SK-N-SH (cell line): Measurements from ENCODE around the gene HDAC7.

Experiments
- CHD2 ChIP-seq: fragments of 150-350 bp; IDR thresholded peaks from 2 replicates; pipeline ENCODE4 v1.6.1; 2018; ENCODE audit warnings: low read length; ENCODE audit not compliant: partially characterized antibody
- MXI1 ChIP-seq: IDR thresholded peaks from 2 replicates; pipeline ENCODE4 v1.6.1; 2012; ENCODE audit warnings: mild to moderate bottlenecking, low read depth, low read length, improper control_type of control experiment
- POLR2AphosphoS5 ChIP-seq: IDR thresholded peaks from 2 replicates; pipeline ENCODE4 v1.6.1; 2012; ENCODE audit warnings: low read depth, low read length
- RFX5 ChIP-seq: IDR thresholded peaks from 2 replicates; pipeline ENCODE4 v1.6.1; 2012; ENCODE audit warnings: mild to moderate bottlenecking, improper control_type of control experiment, low read length
- YY1 ChIP-seq: IDR thresholded peaks from 2 replicates; pipeline ENCODE4 v1.4.0; 2012; ENCODE audit warnings: low read depth, mild to moderate bottlenecking
- TF ChIP-seq, protein P1 (sequence below): fragments of 200-600 bp; sonication (generic); IDR thresholded peaks from 2 replicates; pipeline ENCODE4 v1.6.1; 2017; ENCODE audit warnings: antibody characterized with exemption, mild to moderate bottlenecking, moderate library complexity
- TF ChIP-seq, protein P2 (sequence below): fragments of 150-350 bp; IDR thresholded peaks from 2 replicates; pipeline ENCODE4 v1.6.1; 2016; ENCODE audit warnings: mild to moderate bottlenecking, low read depth, low read length
- TF ChIP-seq, protein P3 (sequence below): IDR thresholded peaks from 2 replicates; pipeline ENCODE4 v1.4.0; 2012; ENCODE audit warnings: low read depth, borderline replicate concordance

DNA sequence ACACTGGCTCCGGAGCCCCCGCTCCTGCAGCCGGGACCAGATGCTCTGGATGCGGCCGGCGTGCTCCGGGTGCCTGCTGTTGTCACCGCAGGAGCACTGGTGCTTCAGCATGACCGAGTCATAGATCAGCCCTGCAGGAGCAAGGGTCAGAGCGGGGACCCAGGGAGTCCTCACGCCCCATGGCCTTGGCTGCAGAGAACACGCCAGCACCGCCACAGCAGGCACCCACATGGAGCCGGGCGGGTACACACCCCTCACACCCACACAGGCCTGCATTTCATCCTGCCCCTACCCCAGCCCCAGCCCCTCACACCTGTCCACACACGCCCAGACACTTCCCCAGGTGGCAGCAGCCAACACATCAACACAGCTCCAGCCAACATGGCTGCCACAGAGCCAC is 27.8 kb downstream of the HDAC7 start:
- TF ChIP-seq, protein P1, sequence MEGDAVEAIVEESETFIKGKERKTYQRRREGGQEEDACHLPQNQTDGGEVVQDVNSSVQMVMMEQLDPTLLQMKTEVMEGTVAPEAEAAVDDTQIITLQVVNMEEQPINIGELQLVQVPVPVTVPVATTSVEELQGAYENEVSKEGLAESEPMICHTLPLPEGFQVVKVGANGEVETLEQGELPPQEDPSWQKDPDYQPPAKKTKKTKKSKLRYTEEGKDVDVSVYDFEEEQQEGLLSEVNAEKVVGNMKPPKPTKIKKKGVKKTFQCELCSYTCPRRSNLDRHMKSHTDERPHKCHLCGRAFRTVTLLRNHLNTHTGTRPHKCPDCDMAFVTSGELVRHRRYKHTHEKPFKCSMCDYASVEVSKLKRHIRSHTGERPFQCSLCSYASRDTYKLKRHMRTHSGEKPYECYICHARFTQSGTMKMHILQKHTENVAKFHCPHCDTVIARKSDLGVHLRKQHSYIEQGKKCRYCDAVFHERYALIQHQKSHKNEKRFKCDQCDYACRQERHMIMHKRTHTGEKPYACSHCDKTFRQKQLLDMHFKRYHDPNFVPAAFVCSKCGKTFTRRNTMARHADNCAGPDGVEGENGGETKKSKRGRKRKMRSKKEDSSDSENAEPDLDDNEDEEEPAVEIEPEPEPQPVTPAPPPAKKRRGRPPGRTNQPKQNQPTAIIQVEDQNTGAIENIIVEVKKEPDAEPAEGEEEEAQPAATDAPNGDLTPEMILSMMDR = no peak
- TF ChIP-seq, protein P2, sequence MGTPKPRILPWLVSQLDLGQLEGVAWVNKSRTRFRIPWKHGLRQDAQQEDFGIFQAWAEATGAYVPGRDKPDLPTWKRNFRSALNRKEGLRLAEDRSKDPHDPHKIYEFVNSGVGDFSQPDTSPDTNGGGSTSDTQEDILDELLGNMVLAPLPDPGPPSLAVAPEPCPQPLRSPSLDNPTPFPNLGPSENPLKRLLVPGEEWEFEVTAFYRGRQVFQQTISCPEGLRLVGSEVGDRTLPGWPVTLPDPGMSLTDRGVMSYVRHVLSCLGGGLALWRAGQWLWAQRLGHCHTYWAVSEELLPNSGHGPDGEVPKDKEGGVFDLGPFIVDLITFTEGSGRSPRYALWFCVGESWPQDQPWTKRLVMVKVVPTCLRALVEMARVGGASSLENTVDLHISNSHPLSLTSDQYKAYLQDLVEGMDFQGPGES = no peak
- TF ChIP-seq CHD2 (no peak), POLR2AphosphoS5 (no peak), RFX5 (no peak), MXI1 (no peak), YY1 (no peak)
- TF ChIP-seq, protein P3, sequence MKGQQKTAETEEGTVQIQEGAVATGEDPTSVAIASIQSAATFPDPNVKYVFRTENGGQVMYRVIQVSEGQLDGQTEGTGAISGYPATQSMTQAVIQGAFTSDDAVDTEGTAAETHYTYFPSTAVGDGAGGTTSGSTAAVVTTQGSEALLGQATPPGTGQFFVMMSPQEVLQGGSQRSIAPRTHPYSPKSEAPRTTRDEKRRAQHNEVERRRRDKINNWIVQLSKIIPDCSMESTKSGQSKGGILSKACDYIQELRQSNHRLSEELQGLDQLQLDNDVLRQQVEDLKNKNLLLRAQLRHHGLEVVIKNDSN = no peak
